GF-D8 (cell line): ENCODE measurements around the gene ASTN2.
"Not testable (repeated sequence)": the region's sequence is repeated elsewhere in the genome, so short reads cannot be mapped to it uniquely, and the experiment has no call there.

ENCODE experiments used
- DNase-seq: peaks from one replicate; lab custom pipeline; 2025; lab: John Stamatoyannopoulos, UW

The ASTN2 gene

DNA sequence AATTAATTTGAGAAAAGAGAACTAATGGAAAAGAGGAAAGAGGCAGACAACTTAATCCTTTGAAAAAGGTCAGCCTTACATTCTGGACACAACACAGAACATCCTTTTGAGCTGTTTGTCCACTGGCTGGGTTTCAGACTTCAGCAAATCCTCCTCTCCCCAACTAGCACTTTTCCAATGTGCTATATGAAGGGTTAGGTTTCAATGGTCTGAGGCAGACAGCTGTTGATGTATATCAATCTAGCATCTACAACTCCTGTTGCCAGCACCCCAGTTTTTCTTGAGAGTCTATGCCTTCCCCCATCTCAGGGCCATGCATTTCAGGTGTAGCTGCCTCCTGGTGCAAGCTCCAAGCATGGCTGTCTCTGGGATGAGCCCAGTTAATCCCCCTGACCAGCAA lies 553.5 kb downstream of the ASTN2 start:
- no peak for DNase-seq

DNA sequence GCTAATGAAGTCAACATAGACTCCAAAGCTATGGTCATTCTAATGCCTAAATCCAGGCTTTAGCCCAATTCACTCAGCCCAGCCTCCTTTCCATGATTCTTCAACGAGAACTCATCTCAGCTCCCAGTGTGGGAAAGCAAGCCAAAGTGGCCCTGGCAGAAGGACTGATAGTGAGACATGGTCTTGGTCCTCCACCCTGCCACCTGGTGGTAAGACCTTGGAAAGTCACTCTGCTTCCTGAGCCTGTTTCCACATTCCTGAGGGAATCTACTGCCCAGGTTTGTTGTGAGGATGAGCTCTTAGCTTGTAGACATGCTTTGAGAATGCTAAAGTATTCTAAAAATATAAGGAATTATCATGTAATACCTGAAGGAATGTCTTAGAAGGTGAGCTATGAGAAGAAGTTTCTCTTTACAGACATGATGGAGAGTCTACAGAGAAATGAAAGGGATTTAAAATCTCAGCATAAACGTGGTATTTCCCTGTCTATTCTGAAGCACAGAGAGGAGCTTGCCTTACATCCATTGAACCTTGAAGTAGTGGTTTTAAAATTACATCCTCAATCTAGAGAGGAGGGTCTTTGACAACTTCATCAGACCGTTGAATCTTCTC lies 554.2 kb downstream of the ASTN2 start:
- no peak for DNase-seq

DNA sequence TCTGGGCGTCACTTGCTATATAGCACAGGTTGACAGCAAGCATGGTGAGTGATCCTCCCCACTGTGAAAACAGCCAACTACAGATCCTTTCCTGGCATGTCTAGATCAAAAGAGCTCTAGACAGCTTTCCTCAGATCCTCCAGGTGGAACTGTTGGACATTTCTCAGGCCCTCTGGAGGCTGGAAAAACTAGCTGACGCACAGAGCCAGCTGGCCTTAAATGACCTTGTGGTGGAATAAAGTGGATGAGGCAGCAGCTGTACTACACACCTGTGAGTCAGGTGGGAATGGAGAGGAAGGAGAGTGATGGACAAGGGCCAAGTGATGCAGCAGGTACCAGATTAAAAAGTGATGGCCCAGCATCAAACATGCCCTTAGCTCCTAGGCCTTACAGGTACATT lies 555.1 kb downstream of the ASTN2 start:
- no peak for DNase-seq

DNA sequence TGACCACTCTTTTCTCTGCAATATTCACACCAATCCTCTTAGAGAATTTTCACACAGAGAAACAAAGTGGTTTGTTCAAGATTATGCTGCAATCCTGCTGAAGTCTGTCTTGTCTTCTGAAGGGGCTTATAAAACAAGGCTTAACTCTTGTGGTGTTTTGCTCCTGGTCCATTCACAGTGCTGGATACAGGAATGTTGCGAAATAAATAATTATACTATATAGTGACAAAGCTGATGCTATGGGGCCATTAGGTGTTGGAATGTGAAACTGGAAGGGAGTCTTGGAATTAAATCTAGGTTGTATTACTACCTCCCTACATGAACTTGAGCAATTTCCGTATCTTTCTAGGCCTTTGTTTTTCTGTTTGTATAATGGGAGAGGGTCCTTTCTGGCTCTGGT lies 557.5 kb downstream of the ASTN2 start:
- DNase-seq, result no peak

DNA sequence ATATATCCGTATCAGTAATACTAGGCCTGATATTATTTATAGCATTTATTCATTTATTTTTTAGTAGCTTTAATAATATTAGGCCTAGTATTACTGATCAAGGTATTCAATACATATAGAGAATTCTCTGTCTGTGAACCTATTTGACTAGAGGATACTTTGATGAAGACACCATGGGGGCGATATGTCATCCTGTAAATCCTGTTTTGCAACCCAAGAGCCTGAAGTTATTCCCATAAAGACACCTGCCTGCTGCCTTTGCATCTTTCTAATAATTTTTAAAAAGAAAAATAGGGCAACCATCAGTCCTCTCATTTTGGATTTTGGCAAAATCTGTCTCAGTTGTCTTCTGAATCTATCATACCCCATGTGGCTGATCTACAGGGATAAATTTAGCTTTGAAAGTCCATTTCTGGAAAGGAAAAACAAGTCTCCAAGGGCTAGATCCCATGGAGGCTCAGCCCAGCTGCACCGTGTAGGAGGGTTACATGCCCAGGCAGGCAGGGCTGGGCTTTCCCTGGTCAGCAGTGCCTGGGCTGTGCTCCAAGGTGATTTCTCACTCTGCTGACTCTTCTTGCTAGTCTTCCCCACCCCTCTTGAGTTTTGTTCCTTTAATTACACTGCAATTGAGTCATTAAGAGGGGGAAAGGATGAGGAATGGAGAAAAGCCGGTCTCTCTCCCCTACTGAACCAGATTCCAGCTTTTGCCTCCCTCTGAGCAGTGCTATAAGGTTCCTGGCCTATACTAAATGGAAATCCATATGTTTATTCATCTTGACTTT lies 558.8 kb downstream of the ASTN2 start:
- DNase-seq, result no peak

DNA sequence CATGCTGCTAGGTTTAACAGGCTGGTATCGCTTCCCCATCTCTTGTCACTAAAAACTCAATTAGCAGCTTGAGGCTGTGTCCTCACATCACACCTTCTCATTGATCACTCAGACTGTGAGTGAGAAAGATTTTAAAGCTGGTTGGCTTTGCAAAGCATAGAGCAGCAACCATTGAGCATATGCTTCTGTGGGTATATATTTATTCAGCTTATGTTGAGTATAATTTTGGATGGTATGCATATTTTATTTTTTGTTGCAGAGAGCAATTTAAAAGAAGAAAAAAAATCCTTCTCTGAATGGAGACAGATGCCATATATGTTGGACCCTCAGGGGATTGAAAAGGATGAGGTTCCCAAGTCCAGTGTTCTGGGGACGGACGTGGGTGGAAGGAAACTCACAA lies 565.1 kb downstream of the ASTN2 start:
- no peak for DNase-seq

DNA sequence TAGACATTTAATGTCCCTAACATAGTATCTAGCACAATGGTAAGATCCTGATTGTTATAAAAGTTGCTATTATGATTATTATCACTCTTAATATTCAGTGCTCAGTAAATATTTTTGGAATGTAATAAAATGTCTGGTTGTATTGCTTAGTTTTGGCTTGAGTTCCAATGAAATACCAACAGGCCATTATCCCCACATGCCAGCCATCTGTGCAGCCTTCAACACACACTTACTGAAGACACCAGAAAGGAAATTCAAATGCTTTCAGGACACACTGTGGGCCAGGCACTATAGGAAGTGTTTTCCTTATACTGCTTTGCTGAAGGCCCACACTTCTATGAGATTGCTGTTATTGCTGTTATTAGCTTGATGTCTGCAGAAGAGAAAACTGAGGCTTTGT lies 570.2 kb downstream of the ASTN2 start:
- no peak for DNase-seq

DNA sequence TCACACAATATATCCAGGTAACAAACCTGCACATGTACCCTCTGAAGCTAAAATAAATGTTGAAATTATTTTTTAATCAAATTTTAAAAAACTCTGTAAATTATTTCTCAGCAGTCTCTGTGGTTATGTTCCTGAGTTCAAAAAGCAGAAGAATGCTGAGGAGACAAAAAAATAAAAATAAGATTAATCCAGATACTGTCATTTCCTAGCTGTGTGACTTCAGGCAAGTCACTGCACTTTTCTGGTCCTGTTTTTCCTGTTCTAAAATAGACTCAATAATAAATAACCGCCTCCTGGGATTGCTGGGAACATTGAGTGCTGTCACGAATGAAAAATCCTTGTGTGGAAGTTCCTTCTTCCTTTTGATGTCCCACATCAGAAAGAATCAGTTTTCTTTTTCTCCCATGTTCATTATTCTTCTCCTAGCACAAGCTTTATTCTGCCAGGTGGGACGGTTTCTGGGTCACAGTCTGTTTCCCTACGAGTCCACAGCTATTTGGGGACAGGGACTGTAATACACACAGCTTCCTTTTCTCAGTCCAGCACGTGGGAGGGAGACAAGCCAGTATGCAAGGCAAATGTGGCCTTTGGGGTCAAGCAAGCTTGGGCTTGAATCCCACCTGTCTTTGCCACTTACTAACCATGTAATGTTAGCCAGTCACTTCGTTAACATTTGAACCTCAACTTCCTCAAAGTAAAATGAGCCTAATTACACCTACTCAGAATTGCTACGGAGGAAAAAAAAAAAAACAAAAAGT lies 570.8 kb downstream of the ASTN2 start:
- DNase-seq, result no peak

DNA sequence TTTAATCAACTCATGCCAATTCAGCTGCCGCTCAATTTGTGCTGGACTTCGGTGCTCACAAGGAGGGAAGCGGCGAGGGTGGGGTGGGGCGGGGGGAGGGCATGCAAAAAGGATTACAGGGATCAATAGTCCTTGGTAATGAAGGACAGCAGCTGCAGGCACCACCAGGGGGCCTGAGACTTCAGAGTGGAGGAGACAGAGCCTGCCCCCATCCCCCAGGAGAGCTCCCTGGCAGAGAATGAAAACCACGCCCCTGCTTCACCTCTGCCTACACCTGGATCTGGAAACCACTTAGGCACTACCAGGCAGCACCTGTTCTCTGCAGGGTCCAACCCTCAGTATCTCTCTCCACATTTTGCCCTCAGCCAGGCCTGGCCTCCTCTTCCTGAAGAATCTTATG lies 572.2 kb downstream of the ASTN2 start:
- no peak for DNase-seq

DNA sequence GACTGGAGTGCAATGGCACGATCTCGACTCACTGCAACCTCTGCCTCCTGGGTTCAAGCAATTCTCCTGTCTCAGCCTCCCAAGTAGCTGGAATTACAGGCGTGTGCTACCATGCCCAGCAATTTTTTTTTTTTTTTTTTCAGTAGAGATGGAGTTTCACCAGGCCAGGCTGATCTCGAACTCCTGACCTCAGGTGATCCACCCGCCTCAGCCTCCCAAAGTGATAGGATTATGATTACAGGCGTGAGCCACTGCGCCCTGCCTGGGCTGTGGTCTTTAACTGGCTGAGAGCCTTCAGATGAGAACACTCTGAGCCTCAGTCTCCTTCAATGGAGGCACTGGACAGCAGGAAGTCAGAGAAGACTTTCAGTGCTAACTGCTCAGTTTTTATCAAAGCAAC lies 576.4 kb downstream of the ASTN2 start:
- not testable (repeated sequence) for DNase-seq

DNA sequence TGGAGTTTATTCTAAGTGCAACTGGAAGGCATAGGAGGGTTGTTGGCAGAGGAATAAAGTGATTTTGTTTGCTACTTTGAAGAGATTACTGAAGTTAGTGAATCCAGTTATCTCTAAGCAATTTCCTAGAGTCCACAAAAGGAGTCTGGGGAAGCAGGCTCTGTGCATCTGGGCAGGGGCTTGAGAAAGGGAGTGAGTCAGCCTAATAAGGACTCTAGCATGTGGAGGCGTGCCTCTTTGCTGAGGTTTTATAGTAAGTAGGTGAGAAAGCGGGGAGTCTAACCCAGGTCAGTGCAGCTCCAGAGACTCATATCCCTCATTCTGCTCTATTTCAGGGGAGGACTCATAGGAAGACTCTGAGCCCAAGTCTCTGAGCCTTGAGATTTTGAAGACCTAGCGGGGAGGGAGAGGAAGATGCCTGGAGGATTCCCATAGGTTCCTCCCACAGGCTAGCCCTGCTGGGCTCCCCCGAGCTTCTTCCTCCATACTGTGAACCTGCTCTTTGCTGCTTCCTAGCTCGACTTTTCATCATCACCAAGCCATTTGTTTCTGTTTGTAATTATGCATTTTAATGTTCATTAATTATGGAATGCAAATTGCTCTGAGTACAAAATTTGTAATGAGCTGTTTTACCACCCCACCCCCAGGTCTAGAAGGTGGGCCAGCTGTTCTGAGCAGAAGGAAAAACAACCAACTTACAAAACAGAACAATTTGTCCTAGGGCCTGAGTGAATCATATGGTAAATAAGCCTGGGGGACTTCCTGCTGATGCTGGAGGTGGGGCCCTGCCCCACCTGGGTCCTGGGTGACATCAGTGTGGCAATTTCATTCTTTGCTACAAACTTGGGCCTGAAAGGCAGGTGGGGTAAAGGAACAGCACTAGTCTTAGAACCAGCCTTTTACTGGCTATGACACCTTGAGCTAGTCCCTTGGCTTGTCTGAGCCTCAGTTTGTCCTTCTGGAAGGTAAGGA lies 577.6 kb downstream of the ASTN2 start:
- DNase-seq, result no peak

DNA sequence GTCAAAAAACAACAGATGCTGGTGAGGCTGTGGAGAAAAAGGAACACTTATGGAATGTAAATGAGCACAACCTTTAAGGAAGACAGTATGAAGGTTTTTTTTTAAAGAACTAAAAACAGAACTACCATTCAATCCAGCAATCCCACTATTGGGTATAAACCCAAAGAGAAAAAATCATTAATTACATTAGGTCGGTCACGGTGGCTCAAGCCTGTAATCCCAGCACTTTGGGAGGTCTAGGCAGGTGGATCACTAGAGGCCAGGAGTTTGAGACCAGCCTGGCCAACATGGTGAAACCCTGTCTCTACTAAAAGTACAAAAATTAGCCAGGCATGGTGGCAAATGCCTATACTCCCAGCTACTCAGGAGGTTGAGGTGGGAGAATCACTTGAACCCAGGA lies 584.5 kb downstream of the ASTN2 start:
- not testable (repeated sequence) for DNase-seq

DNA sequence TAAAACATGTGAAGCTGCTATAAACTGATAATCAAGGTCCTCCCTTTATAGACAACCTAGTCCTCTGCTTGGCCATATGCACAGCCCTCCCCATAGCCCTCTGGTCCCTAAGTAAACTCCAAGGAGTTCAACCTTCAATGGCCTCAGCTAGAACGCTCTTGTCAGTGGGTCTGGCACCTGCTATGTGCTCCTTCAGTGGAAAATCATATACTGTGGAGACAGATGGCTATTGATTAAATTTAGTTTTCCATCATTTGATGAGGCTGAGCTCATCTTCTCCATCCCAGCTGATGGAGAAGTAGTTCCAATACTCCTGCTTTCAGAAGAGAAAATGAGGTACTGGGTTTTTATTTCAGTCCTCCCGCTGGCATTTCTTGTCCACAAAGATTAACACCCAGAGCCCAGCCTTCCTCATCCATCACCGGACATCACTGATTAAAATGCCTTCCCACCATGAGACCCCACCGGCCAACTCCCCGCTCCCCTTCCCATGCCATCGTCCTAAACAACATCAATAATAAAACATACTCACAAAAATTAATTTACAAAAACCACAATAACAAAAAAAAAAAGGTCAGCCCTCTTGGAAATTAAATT lies 593.1 kb downstream of the ASTN2 start:
- no peak for DNase-seq

DNA sequence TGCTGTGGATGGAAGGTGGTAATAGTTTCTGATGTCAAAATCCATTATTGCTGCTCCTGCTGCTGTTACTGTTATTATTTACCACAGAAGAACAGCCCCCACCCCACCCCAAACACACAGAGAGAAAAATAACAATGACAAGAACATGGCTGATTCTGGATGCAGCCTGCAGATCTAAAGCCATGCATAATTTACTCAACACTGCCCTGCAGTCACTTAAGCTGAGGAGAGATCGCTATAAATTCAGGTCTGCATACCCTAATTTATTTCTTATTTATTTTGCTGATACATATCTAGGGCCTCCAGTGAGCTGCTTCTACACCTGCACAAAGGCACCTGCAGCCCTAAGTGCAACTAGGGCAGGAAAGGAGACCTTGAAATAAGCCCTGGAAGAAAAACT lies 595.7 kb downstream of the ASTN2 start:
- DNase-seq, result no peak

DNA sequence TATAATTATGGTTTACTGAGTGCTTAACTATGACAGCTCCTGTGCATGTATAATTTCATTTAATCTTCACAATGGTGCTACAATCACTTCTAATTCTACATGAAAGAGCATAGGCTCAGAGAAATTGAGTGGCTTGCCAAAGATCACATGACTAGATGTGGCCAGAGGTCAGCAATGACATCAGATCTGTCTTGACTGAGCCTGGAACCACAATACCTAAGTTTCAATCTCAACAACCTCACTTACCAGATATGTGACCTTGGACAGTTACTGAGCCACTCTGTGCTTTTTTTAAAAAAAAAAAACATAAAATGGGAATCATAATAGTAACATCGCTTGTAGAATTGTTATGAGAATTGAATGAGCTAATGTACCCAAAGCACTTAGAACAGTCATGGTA lies 597.1 kb downstream of the ASTN2 start:
- no peak for DNase-seq

DNA sequence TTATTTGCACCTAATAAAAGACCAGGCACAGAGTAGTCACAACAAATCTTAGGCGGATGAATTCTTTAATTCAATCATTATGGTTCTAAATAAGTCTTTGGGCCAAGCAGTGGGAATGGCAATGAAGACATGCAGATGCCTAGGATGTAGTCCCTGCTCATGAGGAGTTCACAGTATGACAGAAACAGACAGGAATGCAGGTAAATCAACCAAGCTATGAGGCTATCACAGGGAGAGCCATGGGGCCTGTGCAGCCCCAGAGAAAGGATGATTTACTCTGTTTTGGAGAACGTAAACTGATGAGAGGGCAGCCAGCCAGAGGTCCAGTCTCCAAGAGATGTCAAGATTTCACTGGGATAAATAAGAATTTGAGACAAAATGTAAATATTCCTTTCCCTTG lies 598.4 kb downstream of the ASTN2 start:
- no peak for DNase-seq

DNA sequence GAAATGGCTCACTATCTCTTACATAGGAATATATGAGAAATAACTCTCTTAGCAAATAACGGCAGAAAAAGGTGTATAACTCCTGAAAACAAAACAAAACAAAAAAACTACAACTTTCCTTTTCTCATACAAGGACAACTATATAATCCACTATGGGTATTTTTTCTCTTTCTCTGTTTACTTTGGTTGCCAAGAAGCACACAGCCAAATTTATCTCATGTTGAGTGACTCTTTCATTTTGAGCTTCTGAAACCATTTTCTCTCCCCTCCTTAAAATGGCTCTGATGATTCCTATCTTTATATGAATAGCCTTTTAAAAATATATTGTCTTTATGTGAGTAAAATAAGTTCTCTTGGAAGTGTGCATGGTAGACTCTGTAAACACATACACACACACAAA lies 599.0 kb downstream of the ASTN2 start:
- DNase-seq, result no peak

DNA sequence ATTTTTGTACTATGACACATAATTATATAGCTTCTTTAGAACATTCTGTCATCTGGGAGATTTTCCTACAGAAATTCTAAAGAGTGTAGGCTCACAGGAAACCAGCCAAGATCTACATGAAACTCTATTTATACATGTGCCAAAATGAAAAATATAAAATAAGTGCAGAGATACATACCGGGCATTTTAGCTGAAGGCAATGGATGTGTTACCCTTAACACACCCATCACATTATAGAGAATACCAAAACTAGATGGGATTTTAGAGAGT lies 601.9 kb downstream of the ASTN2 start:
- no peak for DNase-seq

DNA sequence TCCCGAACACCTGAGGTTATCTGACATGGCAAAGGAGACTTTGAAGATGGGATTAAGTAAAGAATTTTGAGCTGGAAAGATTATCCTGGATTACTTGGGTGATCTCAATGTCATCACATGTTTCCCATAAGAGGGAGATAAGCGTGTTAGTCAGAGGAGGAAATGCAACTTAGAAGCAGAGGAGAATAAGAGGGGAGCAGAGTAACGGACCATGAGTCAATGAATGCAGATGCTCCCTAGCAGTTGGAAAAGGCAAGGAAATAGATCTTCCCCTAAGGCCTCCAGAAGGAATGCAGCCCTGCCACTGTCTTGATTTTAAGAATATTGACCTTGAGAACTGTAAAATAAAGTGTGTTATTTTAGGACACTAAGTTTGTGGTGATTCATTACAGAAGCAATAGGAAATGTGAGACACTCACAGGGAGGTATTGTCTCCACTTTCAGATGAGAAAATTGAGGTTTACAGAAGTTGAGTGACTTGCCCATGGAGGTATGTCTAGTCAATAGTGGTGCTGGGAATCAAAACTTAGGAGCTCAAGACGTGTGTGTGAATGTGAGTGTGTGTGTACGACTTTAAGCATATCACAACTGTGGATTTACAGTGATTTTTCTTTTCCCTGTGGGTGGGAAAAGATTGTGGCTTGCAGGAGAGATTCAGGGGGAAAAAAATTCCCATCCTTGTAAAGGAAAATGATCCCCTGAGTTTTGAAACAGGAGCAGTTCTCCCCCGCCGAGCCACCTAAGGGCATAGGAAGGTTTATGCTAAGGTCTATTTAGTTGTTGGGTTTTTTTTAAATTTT lies 602.4 kb downstream of the ASTN2 start:
- DNase-seq, result no peak

DNA sequence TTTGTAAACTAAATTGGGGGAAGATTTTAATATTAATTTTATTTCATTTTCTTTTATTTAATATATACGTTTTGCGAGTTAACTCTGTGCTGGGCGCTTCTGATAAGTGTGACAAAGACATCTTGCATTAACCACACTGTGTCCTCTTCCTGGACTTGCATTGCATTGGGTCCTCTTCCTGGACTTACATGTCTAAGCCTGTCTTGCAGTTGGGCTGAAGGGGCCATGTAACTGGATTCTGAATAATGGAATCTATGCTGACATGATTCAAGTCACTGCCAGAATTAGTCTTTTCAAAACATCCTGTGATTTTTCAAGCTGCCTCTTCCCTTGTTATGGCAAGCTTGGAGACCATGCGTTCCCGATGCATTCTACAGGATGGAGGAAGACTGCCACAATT lies 605.2 kb downstream of the ASTN2 start:
- no peak for DNase-seq

DNA sequence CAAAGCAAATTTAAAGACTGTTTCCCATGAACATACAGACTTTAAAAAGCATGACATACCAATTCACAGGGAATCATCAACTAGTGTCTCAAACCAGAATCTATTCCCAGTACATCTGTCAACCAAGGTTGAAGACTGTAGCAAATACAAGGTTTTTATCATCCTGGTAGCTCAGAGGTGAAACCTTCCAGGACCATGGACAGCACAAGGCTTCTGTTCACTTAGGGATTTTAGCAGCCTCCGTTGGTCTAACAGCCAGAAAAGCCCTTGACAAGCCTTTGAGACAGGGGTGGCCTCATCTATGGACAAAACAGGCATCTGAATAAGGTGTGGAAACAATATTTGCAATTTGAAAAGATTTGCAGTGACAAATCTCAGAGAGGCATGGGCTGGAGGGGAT lies 608.8 kb downstream of the ASTN2 start:
- no peak for DNase-seq
